Ishikawa (cell line): ENCODE data around the gene RIPPLY2.

Experiments used
- EGR1 ChIP-seq: IDR thresholded peaks from 2 replicates; pipeline ENCODE4 v1.6.1; 2012
- RAD21 ChIP-seq: IDR thresholded peaks from 2 replicates; pipeline ENCODE4 v1.6.1; 2012; ENCODE audit warnings: low read depth
- TCF12 ChIP-seq: IDR thresholded peaks from 2 replicates; pipeline ENCODE4 v1.6.1; 2012; ENCODE audit warnings: low read depth
- TF ChIP-seq, protein P1 (sequence below): IDR thresholded peaks from 2 replicates; pipeline ENCODE4 v1.6.1; 2012

DNA sequence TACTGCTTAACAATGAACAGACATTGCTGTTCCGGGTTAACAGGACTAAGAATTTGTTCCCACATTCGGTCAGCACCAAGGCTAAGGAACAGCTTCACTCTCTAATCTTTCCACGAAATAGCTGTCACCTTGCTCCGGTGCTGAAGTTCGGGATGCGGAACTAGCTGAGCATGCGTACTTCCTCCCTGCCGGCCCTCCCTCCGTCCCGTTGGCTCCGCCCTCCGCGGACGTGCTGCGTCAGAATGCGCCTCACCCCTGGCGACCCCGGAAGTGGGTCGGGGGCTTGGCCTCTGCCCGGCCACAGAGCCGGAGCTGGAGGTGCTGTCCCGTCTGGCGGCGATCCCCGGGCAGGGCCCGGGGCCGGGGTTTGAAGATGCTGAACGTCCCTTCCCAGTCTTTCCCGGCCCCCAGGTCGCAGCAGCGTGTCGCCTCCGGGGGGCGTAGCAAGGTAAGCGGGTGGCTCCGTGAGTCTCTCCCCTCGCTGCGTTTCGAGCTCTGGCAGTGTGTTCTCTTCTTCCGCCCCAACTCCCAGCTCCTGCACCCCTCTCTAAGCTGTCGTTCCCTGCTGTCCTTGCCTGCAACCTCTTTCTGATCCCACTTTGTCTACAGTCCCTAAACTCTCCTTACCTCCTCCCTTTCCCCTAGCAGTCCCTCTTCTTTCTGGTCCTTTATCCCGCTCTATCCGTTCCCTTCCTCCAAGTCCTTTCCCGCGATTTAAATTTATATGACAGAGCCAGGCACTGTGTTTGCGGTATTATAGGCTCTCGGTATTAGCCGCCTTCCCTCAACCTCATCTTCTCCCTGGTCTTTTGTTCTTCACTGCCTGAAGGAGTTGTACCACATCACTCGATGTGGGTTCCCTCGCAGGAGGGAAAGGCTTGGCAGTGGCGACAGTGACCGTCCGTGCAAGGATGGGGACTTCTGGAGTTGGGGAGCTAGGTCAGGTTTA is 6.5 kb downstream of the RIPPLY2 start, which contains the start of gene CYB5R4:
- no peak for TF ChIP-seq RAD21
- TF ChIP-seq TCF12, result no peak
- TF ChIP-seq EGR1, result no peak
- TF ChIP-seq, protein P1, sequence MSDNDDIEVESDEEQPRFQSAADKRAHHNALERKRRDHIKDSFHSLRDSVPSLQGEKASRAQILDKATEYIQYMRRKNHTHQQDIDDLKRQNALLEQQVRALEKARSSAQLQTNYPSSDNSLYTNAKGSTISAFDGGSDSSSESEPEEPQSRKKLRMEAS, result peak; percentile 72
